Naive thymus-derived CD8-positive, alpha-beta T cell (primary cell): ENCODE data around the gene KIFAP3. TPM values are rescaled to one million over a fixed set of nuclear protein-coding genes. Genes with fewer than 3 reads are reported as not detected.
"Not testable (repeated sequence)": the region's sequence is repeated elsewhere in the genome, so short reads cannot be mapped to it uniquely, and the experiment has no call there.

Source experiments
- ATAC-seq, 2 donors: fragments of 150-1000 bp; cut with Tn5 transposase in 1 of 2; sonication (Bioruptor Pico), chemical (Tn5 transposase) in 1 of 2; 1 replicate in 1 of 2; 2 replicates in 1 of 2; pipeline ENCODE4 v1.10.0; 2021; ENCODE audit warnings: mild to moderate bottlenecking in 2 of 2, moderate library complexity in 2 of 2
- POLR2A ChIA-PET: fragments of 350-600 bp; sonication (Branson Sonifier 250); formaldehyde crosslinking; loops from one replicate; lab custom pipeline; 2021; ENCODE audit warnings: antibody characterized with exemption; lab: Charles Lee
- DNase-seq, 10 donors: peaks; one replicate each; pipeline versions ENCODE4 v3.0.0 to v3.0.0-alpha.2; 2020 to 2022
- H3K27ac Mint-ChIP-seq, 10 donors: one replicate each; pipeline ENCODE4 v1.8.0; 2020 to 2022; ENCODE audit warnings: mild to moderate bottlenecking in 10 of 10, mixed read lengths in 10 of 10, moderate library complexity in 4 of 10, inconsistent platforms in 1 of 10
- H3K27me3 Mint-ChIP-seq, 5 donors: one replicate each; pipeline ENCODE4 v1.8.0; 2021 to 2022; ENCODE audit warnings: mixed read lengths in 5 of 5
- H3K36me3 Mint-ChIP-seq, 3 donors: one replicate each; pipeline ENCODE4 v1.8.0; 2020 to 2022; ENCODE audit warnings: mixed read lengths in 3 of 3, mild to moderate bottlenecking in 2 of 3, inconsistent platforms in 1 of 3
- H3K4me1 Mint-ChIP-seq, 4 donors: one replicate each; pipeline ENCODE4 v1.8.0; 2021 to 2022; ENCODE audit warnings: mixed read lengths in 4 of 4
- H3K4me3 Mint-ChIP-seq, 10 donors: one replicate each; pipeline ENCODE4 v1.8.0; 2020 to 2022; ENCODE audit warnings: mild to moderate bottlenecking in 10 of 10, mixed read lengths in 10 of 10, moderate library complexity in 6 of 10, inconsistent platforms in 1 of 10
- H3K9me3 Mint-ChIP-seq, 9 donors: one replicate each; pipeline ENCODE4 v1.8.0; 2020 to 2022; ENCODE audit warnings: mixed read lengths in 9 of 9, mild to moderate bottlenecking in 3 of 9, inconsistent platforms in 1 of 9, moderate library complexity in 1 of 9
- polyA plus RNA-seq, 3 donors: library from polyadenylated mRNA; unstranded; fragments of 300-500 nt; fragmentation: Illumina TruSeq; gene quantifications; one replicate each; pipeline ENCODE4 v1.2.3, GENCODE V29; 2021
- total RNA-seq, 8 experiments: library from RNA in 2 of 8; stranded (reverse) in 2 of 8; gene quantifications; one replicate each; pipeline ENCODE4 v1.2.3 and lab custom pipeline; 2021 to 2026

The KIFAP3 gene
- total RNA-seq = 10 to 100 TPM; 18.6 to 20.8 TPM
- polyA plus RNA-seq = 10 to 100 TPM in 2 of 3 donors, 1 to 10 TPM in 1; 10.0 to 17.9 (median 14.0) TPM
- 29.6 to 48.4 (median 37.5) reads per million in 6 experiments for total RNA-seq (lab: John Stamatoyannopoulos, UW)

- Mint-ChIP-seq H3K36me3 (peaks cover 0 to 18% (median 4%) of the 10 kb centered on the region in 3 donors), H3K4me3 (peak within 1 kb of the TSS; percentile 86 to 99 (median 95)), H3K27ac (peak within 1 kb of the TSS; percentile 93 to 99 (median 96)), H3K9me3 (peaks cover 0 to 8% (median 5%) of the 10 kb centered on the region in 9 donors), H3K4me1 (peaks cover 17 to 59% (median 55%) of the 10 kb centered on the region in 4 donors), H3K27me3 (no peaks in the 10 kb centered on the region)
- DNase-seq (peak; percentile 86 to 97 (median 94)), ATAC-seq (peak; percentile 91 to 93)
- POLR2A ChIA-PET = interaction anchor here (0.7 to 2.0 kb wide), 5 partner anchors 181 to 1707 kb away, joined by 3 to 22 read pairs (median 4); partner anchors contain the start of genes FMO4, GORAB, METTL13 and SCYL3
Observed at GRCh38 chr1:170074250-170075157, at the start of gene KIFAP3. Gene KIFAP3 (minus strand): TSS chr1:170074695. CDS start chr1:170074467, 228 bp downstream.

DNA sequence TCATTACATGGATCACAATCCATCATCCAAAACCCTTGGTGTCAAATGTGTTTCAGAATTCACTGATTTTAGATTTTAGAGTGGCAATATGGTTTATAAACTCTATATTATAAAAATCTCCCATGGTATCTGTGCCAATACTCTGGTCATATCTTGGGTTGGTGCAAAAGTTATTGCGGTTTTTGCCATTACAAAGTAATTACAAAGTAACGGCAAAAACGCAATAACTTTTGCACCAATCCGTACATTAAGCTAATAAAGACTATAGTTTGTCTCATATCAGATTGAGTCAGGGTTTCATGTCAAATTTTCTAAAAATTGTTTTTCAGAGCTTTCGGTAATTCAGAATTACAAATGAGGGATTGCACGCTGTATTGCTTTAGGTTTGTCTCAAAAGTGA is 47.9 kb upstream of the KIFAP3 start:
- POLR2A ChIA-PET = no interaction called here
- peaks cover 0 to 23% (median 13%) of the 10 kb centered on the region in 9 donors for H3K9me3 Mint-ChIP-seq
- DNase-seq (no peak), ATAC-seq (no peak)
- H3K4me1 Mint-ChIP-seq = peaks cover 0 to under 1% (median 0%) of the 10 kb centered on the region in 4 donors
- peaks cover 0 to 7% (median 4%) of the 10 kb centered on the region in 5 donors for H3K27me3 Mint-ChIP-seq
- no peak overlapping the region for H3K4me3 Mint-ChIP-seq
- peaks cover 0 to 8% (median 0%) of the 10 kb centered on the region in 3 donors for H3K36me3 Mint-ChIP-seq
- H3K27ac Mint-ChIP-seq = no peak overlapping the region

GRCh38 chr1:170114906-170115305 is 40.4 kb upstream of the KIFAP3 start:
- H3K9me3 Mint-ChIP-seq = peaks cover 0 to 20% (median 11%) of the 10 kb centered on the region in 9 donors
- no peaks in the 10 kb centered on the region for H3K4me1 Mint-ChIP-seq
- ATAC-seq = no peak
- no peak overlapping the region for H3K4me3 Mint-ChIP-seq
- POLR2A ChIA-PET = no interaction called here
- no peak overlapping the region for H3K27ac Mint-ChIP-seq
- H3K27me3 Mint-ChIP-seq = peaks cover 11 to 53% (median 19%) of the 10 kb centered on the region in 5 donors
- H3K36me3 Mint-ChIP-seq = peaks cover 0 to 12% (median 0%) of the 10 kb centered on the region in 3 donors
- no peak for DNase-seq

DNA sequence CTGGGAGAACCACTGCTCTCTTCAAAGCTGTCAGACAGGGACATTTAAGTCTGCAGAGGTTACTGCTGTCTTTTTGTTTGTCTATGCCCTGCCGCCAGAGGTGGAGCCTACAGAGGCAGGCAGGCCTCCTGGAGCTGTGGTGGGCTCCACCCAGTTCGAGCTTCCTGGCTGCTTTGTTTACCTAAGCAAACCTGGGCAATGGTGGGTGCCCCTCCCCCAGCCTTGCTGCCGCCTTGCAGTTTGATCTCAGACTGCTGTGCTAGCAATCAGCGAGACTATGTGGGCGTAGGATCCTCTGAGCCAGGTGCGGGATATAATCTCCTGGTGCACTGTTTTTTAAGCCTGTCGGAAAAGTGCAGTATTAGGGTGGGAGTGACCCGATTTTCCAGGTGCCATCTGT is 38.6 kb upstream of the KIFAP3 start:
- POLR2A ChIA-PET, DNase-seq, H3K4me1 Mint-ChIP-seq, ATAC-seq, H3K4me3 Mint-ChIP-seq, H3K27ac Mint-ChIP-seq: not testable (repeated sequence)
- peaks cover 0 to 12% (median 0%) of the 10 kb centered on the region in 3 donors for H3K36me3 Mint-ChIP-seq
- H3K27me3 Mint-ChIP-seq = peaks cover 10 to 53% (median 15%) of the 10 kb centered on the region in 5 donors
- H3K9me3 Mint-ChIP-seq = peaks cover 0 to 21% (median 11%) of the 10 kb centered on the region in 9 donors

GRCh38 chr1:170097449-170097948 is 23.0 kb upstream of the KIFAP3 start:
- no peak for DNase-seq
- Mint-ChIP-seq H3K27ac (no peak overlapping the region), H3K36me3 (peaks cover 0 to 11% (median 3%) of the 10 kb centered on the region in 3 donors), H3K4me1 (no peaks in the 10 kb centered on the region), H3K4me3 (no peak overlapping the region), H3K9me3 (peaks cover 0 to 20% (median 5%) of the 10 kb centered on the region in 9 donors), H3K27me3 (peaks cover 7 to 24% (median 17%) of the 10 kb centered on the region in 5 donors)
- POLR2A ChIA-PET = no interaction called here
- no peak for ATAC-seq

DNA sequence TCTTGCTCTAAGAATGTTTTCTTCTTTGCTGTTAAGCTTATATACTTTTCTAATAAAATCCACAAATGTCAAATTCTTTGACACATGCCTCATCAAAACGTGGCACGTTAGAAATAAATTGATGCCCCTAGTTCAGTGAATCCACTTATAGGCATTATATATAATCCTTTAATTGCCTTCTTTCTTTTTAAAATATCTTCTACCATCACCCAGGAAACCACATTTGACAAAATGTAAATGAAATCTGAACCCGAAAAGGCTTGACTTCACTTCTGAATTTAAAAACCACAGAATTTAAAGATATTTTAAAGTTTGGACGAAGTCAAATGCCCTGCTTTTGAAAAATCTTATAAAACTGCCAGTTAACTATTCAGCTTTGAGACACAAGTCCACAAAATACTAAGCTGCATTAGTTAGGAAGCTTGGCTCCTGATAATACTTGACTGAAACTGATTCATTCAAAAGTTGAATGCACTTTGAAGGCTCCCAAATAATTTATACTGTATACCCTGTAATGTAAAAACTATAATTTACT is 22.4 kb upstream of the KIFAP3 start:
- DNase-seq (no peak), ATAC-seq (no peak)
- peaks cover 0 to 21% (median 5%) of the 10 kb centered on the region in 9 donors for H3K9me3 Mint-ChIP-seq
- H3K4me3 Mint-ChIP-seq = no peak overlapping the region
- peaks cover 0 to 11% (median 3%) of the 10 kb centered on the region in 3 donors for H3K36me3 Mint-ChIP-seq
- H3K4me1 Mint-ChIP-seq = no peaks in the 10 kb centered on the region
- POLR2A ChIA-PET = no interaction called here
- no peak overlapping the region for H3K27ac Mint-ChIP-seq
- H3K27me3 Mint-ChIP-seq = peaks cover 7 to 24% (median 17%) of the 10 kb centered on the region in 5 donors

DNA sequence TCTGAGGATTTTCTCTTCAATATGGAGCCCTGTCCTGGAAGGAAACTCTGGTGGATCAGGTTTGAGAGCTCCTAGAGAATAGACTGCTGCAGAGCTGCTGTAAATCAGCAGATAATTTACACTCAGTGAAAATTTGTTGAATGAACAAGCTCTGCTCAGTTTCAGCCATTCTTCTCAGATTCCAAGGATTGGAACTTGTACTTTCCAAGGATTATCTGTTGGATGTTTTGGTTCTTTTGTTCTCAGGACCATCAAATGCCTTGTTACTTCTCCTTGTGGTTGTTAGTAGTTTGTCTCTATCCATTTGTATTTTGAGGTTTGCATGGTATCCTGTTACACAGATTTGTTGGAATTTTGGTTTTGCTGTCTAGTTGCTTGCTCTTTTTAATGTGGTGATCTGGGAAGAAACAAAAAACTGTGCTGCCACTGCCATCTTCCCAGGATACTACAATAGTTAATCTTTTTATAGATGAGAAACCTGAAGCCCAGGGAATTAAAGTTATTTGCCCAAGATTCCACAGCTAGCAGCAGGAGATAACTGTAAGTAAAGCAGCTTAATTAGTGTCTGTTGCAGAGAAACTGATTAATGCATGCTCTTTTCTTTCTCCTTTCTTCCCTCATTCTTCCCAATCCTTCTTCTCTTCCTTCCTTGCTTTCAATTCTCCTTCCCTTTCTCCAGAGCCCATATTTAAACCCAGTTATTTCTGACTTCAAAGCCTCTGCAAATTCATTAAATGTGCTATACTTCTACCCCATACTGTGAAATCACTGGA is 21.7 kb upstream of the KIFAP3 start:
- DNase-seq (no peak), ATAC-seq (no peak)
- no peak overlapping the region for H3K27ac Mint-ChIP-seq
- H3K27me3 Mint-ChIP-seq = peaks cover 7 to 24% (median 17%) of the 10 kb centered on the region in 5 donors
- peaks cover 0 to 25% (median 8%) of the 10 kb centered on the region in 9 donors for H3K9me3 Mint-ChIP-seq
- no peak overlapping the region for H3K4me3 Mint-ChIP-seq
- no peaks in the 10 kb centered on the region for H3K4me1 Mint-ChIP-seq
- POLR2A ChIA-PET = no interaction called here
- H3K36me3 Mint-ChIP-seq = peaks cover 0 to 11% (median 3%) of the 10 kb centered on the region in 3 donors

- POLR2A ChIA-PET, H3K27ac Mint-ChIP-seq, DNase-seq, H3K36me3 Mint-ChIP-seq, H3K4me3 Mint-ChIP-seq, H3K4me1 Mint-ChIP-seq, ATAC-seq: not testable (repeated sequence)
- peaks cover 7 to 24% (median 16%) of the 10 kb centered on the region in 5 donors for H3K27me3 Mint-ChIP-seq
- H3K9me3 Mint-ChIP-seq = peaks cover 0 to 22% (median 7%) of the 10 kb centered on the region in 9 donors
Observed at GRCh38 chr1:170094697-170095616, 20.5 kb upstream of the KIFAP3 start.

DNA sequence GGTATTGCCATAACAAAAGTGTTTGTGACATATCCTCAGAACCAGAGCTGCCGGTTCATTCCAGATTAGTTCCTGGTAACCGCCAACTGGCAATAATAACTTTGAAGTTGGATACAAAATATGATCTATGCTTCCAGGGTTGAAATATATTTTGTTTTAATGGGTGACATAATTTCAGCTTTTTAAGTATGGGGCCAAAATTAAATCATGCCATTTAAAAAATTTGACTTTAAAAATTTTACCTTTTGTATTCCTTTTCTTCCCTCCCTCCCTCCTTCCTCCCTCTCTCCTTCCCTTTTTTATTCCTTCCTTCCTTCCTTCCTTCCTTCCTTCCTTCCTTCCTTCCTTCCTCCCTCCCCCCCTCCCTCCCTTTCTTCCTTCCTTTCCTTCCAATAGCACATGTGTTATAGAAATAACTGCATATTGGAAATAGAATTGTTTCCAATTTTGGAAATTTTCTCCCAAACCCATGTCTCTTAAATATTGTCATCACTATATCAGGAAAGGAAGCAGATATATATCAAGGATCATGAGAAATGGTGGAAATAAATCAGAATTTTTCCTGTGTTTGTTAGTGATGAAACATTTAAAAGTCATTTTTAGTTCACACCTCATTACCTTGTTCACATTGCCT is 12.0 kb upstream of the KIFAP3 start:
- no peak for DNase-seq
- no peak overlapping the region for H3K4me3 Mint-ChIP-seq
- no peak for ATAC-seq
- no peak overlapping the region for H3K27ac Mint-ChIP-seq
- peaks cover 0 to 11% (median 2%) of the 10 kb centered on the region in 5 donors for H3K27me3 Mint-ChIP-seq
- no peaks in the 10 kb centered on the region for H3K4me1 Mint-ChIP-seq
- peaks cover 0 to 2% (median 0%) of the 10 kb centered on the region in 9 donors for H3K9me3 Mint-ChIP-seq
- POLR2A ChIA-PET = interaction anchor here (0.6 kb wide), 1 partner anchor 193 kb away, joined by 3 read pairs; the partner anchor contains the start of gene SCYL3
- H3K36me3 Mint-ChIP-seq = no peaks in the 10 kb centered on the region

DNA sequence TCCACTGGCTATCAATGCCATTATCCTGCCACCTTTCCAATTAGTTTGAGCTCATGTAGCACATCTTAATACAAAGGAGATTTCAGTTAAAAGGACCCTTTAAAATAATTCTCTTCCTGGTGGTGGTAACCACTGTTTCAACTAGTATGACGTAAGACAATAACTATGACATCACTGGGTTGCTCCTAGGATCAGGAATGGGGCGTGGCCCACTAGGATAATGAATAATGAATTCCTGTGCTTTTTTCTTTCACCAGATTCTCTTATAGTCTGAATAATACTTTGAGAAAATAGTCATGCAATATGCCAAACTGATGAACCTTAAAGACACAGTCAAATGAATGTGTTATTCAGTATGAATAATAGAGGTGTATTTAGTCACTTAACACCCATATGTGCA is 10.6 kb upstream of the KIFAP3 start:
- no peak overlapping the region for H3K27ac Mint-ChIP-seq
- ATAC-seq = no peak
- DNase-seq = no peak
- H3K27me3 Mint-ChIP-seq = peaks cover 0 to 11% (median 2%) of the 10 kb centered on the region in 5 donors
- H3K36me3 Mint-ChIP-seq = no peaks in the 10 kb centered on the region
- H3K4me3 Mint-ChIP-seq = no peak overlapping the region
- POLR2A ChIA-PET = no interaction called here
- H3K4me1 Mint-ChIP-seq = no peaks in the 10 kb centered on the region
- peaks cover 0 to 2% (median 0%) of the 10 kb centered on the region in 9 donors for H3K9me3 Mint-ChIP-seq
